ENCODE measurements around the gene A2M. TPM values are rescaled to one million over a fixed set of nuclear protein-coding genes. Genes with fewer than 3 reads are reported as not detected.

The A2M gene
- total and polyA plus RNA-seq, 10 of the 15 experiments (the other 5 are each of a cell fraction or from before 2014, with no cell fraction given), result 0.03 to 3.5 (median 0.20) TPM; not detected in 5

DNA sequence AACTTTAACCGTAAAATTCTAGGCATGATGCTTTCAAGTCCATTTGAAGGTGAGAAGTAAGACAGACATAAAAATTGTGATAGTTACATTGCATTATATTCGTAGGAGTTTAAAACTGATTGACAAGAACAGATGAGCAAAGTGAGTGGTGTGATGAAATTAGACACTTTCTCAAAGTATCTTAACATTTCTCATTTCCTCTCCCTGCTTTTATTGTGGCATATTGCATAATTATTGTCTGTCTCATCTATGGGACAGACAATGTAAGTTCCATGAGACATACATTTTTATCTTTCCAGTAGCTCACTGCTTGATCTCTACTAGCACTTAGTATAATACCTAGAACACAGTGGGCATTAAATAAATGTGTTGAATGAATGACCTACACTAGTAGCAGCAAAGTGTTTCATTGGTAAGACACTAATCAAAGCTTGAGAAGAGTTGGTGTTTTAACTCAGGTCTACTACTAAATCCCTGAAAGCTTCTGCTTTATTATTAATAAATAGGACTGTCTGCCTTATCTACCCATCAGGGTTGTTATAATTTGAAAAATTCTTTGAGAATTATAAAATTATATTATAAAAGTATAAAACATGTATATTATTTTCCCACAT lies 19.0 kb downstream of the A2M start (continued):
- TF ChIP-seq, protein P1, sequence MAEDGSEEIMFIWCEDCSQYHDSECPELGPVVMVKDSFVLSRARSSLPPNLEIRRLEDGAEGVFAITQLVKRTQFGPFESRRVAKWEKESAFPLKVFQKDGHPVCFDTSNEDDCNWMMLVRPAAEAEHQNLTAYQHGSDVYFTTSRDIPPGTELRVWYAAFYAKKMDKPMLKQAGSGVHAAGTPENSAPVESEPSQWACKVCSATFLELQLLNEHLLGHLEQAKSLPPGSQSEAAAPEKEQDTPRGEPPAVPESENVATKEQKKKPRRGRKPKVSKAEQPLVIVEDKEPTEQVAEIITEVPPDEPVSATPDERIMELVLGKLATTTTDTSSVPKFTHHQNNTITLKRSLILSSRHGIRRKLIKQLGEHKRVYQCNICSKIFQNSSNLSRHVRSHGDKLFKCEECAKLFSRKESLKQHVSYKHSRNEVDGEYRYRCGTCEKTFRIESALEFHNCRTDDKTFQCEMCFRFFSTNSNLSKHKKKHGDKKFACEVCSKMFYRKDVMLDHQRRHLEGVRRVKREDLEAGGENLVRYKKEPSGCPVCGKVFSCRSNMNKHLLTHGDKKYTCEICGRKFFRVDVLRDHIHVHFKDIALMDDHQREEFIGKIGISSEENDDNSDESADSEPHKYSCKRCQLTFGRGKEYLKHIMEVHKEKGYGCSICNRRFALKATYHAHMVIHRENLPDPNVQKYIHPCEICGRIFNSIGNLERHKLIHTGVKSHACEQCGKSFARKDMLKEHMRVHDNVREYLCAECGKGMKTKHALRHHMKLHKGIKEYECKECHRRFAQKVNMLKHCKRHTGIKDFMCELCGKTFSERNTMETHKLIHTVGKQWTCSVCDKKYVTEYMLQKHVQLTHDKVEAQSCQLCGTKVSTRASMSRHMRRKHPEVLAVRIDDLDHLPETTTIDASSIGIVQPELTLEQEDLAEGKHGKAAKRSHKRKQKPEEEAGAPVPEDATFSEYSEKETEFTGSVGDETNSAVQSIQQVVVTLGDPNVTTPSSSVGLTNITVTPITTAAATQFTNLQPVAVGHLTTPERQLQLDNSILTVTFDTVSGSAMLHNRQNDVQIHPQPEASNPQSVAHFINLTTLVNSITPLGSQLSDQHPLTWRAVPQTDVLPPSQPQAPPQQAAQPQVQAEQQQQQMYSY (CRISPR knock-in tag; IDR thresholded peaks at IDR 0.05), result no peak
- no peak for TF ChIP-seq RUNX3 (IDR thresholded peaks at IDR 0.05; ENCODE audit: low read length)
- TF ChIP-seq IRF4 (IDR thresholded peaks at IDR 0.05; ENCODE audit: low read depth, low read length), result no peak

GRCh38 chr12:9095322-9095721 lies 20.4 kb downstream of the A2M start:
- H3K4me3 ChIP-seq, result no peak overlapping the region
- H3K9ac ChIP-seq (ENCODE audit: control insufficient read depth, insufficient read depth, low read length), result no peak overlapping the region
- H3K4me1 ChIP-seq (ENCODE audit: control insufficient read depth, insufficient read depth, low read length), result no peaks in the 10 kb centered on the region
- ChIA-PET RAD21 (ENCODE audit: unreplicated experiment) (no interaction called here), CTCF (no interaction called here), SMC1A (ENCODE audit: uncharacterized antibody, unreplicated experiment) (interaction anchor here (0.9 to 1.1 kb wide), 2 partner anchors 10 to 45 kb away, joined by 3 to 5 read pairs; no protein-coding TSS in a partner anchor), POLR2A (no interaction called here)
- ATAC-seq (no peak), FAIRE-seq (no peak), DNase-seq (ENCODE audit: low read depth, low spot score) (no peak)
- H3K79me2 ChIP-seq (ENCODE audit: control insufficient read depth, insufficient read depth, low read length), result no peaks in the 10 kb centered on the region
- H2AFZ ChIP-seq (ENCODE audit: control insufficient read depth, low read depth, low read length), result no peak overlapping the region
- in situ Hi-C loops (cut with MboI), result no loop called here
- H3K27ac ChIP-seq (ENCODE audit: control insufficient read depth, insufficient read depth), result no peak overlapping the region
- H3K9me3 ChIP-seq (replicated peaks; ENCODE audit: control insufficient read depth, insufficient read depth, low read length), result no peaks in the 10 kb centered on the region
- no peaks in the 10 kb centered on the region for H4K20me1 ChIP-seq (ENCODE audit: control insufficient read depth, insufficient read depth)
- 84% methylated on average over 3 of the region's 3 CpGs for whole genome bisulfite sequencing (ENCODE audit: insufficient coverage, insufficient replicate concordance, low lambda C conversion rate, missing lambda C conversion rate)
- TF ChIP-seq SIN3A (IDR thresholded peaks at IDR 0.05; ENCODE audit: low read depth, low read length) (no peak), PML (IDR thresholded peaks at IDR 0.05; ENCODE audit: low read length) (no peak), EGR1 (IDR thresholded peaks at IDR 0.05; ENCODE audit: borderline replicate concordance in 1 of 2, low read depth in 2 of 2, low read length in 2 of 2) (no peak), USF1 (IDR thresholded peaks at IDR 0.05; ENCODE audit: borderline replicate concordance, extremely low read length, insufficient read depth, low read depth, low read length) (no peak), TCF12 (IDR thresholded peaks at IDR 0.05; ENCODE audit: low read depth, low read length) (no peak), NRF1 (conservative IDR thresholded peaks at IDR 0.05; ENCODE audit: low read depth, low read length) (no peak), NFIC (IDR thresholded peaks at IDR 0.05; ENCODE audit: low read depth, low read length) (no peak), ZNF207 (IDR thresholded peaks at IDR 0.05; ENCODE audit: borderline replicate concordance) (no peak), STAT3 (IDR thresholded peaks at IDR 0.05; ENCODE audit: low read depth, low read length) (no peak), NFXL1 (IDR thresholded peaks at IDR 0.05; ENCODE audit: borderline replicate concordance) (no peak), RELB (IDR thresholded peaks at IDR 0.05; ENCODE audit: low read depth) (no peak)
- TF ChIP-seq, protein P2, sequence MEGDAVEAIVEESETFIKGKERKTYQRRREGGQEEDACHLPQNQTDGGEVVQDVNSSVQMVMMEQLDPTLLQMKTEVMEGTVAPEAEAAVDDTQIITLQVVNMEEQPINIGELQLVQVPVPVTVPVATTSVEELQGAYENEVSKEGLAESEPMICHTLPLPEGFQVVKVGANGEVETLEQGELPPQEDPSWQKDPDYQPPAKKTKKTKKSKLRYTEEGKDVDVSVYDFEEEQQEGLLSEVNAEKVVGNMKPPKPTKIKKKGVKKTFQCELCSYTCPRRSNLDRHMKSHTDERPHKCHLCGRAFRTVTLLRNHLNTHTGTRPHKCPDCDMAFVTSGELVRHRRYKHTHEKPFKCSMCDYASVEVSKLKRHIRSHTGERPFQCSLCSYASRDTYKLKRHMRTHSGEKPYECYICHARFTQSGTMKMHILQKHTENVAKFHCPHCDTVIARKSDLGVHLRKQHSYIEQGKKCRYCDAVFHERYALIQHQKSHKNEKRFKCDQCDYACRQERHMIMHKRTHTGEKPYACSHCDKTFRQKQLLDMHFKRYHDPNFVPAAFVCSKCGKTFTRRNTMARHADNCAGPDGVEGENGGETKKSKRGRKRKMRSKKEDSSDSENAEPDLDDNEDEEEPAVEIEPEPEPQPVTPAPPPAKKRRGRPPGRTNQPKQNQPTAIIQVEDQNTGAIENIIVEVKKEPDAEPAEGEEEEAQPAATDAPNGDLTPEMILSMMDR (IDR thresholded peaks at IDR 0.05 in 2 of 3, conservative IDR thresholded peaks at IDR 0.05 in 1 of 3; ENCODE audit: control insufficient read depth in 2 of 3, extremely low read depth in 1 of 3, insufficient read depth in 1 of 3, low read depth in 3 of 3, low read length in 3 of 3), result no peak
- H3K36me3 ChIP-seq (ENCODE audit: control insufficient read depth in 2 of 2, insufficient read depth in 2 of 2, low read length in 1 of 2), result no peaks in the 10 kb centered on the region
- H3K27me3 ChIP-seq (replicated peaks in 1 of 2; ENCODE audit: control insufficient read depth in 2 of 2, insufficient read depth in 2 of 2, low read length in 1 of 2), result no peaks in the 10 kb centered on the region; a peak in 1 of 4 replicates
- BruUV-seq (replicated peaks), result no TSS peak
- no peak overlapping the region for H3K4me2 ChIP-seq (ENCODE audit: control insufficient read depth, insufficient read depth)
- intact Hi-C loops (cut with micrococcal nuclease; ENCODE audit: unreplicated experiment), result no loop called here
